Stomach (tissue), 9 donors: ENCODE results near the gene TRIM38. TPM values are rescaled to one million over a fixed set of nuclear protein-coding genes. Genes with fewer than 3 reads are reported as not detected.

Experiments used
- DNase-seq, 2 donors: peaks; one replicate each; pipeline versions ENCODE4 v3.0.0 to v3.0.0-alpha.2; 2013 to 2019
- H3K27ac ChIP-seq, 5 donors: fragments of 200-600 bp in 4 of 5; sonication (generic) in 4 of 5; one replicate each; pipeline ENCODE4 v1.5.1; 2013 to 2019; ENCODE audit warnings: mild to moderate bottlenecking in 1 of 5, moderate library complexity in 1 of 5
- H3K27me3 ChIP-seq, 3 donors: fragments of 200-600 bp; sonication (generic); one replicate each; pipeline ENCODE4 v1.5.1; 2017 to 2019; ENCODE audit warnings: mixed run types in 1 of 3
- H3K36me3 ChIP-seq, 4 donors: fragments of 200-600 bp; sonication (generic); 1 replicate in 3 of 4; 2 replicates in 1 of 4; pipeline ENCODE4 v1.5.1; 2016 to 2019
- H3K4me1 ChIP-seq, 4 donors: fragments of 200-600 bp; sonication (generic); one replicate each; pipeline ENCODE4 v1.5.1; 2016 to 2019
- H3K4me3 ChIP-seq, 4 donors: fragments of 200-600 bp; sonication (generic) in 3 of 4; one replicate each; pipeline ENCODE4 v1.5.1; 2016 to 2019; ENCODE audit warnings: mild to moderate bottlenecking in 1 of 4
- H3K9me3 ChIP-seq, 4 donors: fragments of 200-600 bp; sonication (generic); one replicate each; pipeline ENCODE4 v1.5.1; 2016 to 2019
- CTCF ChIP-seq, 7 experiments: fragments of 450-650 bp in 4 of 7; fragments of 200-600 bp in 3 of 7; sonication (generic) in 3 of 7; IDR thresholded peaks; one replicate each; pipeline ENCODE4 v1.5.1; 2016 to 2019; ENCODE audit warnings: antibody characterized with exemption in 7 of 7, control low read depth in 2 of 7, mild to moderate bottlenecking in 1 of 7
- EP300 ChIP-seq: sonication (generic); formaldehyde crosslinking; IDR thresholded peaks from one replicate; pipeline ENCODE4 v1.6.1; 2017; ENCODE audit warnings: antibody characterized with exemption
- POLR2A ChIP-seq, 4 donors: fragments of 450-650 bp; IDR thresholded peaks; one replicate each; pipeline ENCODE4 v1.6.1; 2016; ENCODE audit warnings: antibody characterized with exemption in 4 of 4, control low read depth in 2 of 4, mild to moderate bottlenecking in 1 of 4, moderate library complexity in 1 of 4
- POLR2AphosphoS5 ChIP-seq, 3 donors: sonication (generic); formaldehyde crosslinking; IDR thresholded peaks; one replicate each; pipeline ENCODE4 v1.6.1; 2016; ENCODE audit warnings: antibody characterized with exemption in 3 of 3
- WGBS, 5 donors: extraction: QIAGEN DNeasy Blood & Tissue Kit in 3 of 5; methylation state at CpG; one replicate each; pipeline versions ENCODE4 v1.1.5 to v1.1.7; 2013 to 2018; 5-methylcytosine and 5-hydroxymethylcytosine counted together
- intact Hi-C: fragments of 100-400 bp; cut with DNase I; formaldehyde crosslinking; loops from one replicate; pipeline ENCODE4 v1.15.1; 2023; ENCODE audit warnings: low total_unique reads
- polyA plus RNA-seq, 3 donors: library from polyadenylated mRNA; stranded (reverse); fragments of 200-250 nt; gene quantifications; one replicate each; pipeline ENCODE4 v1.2.3, GENCODE V29; 2013
- total RNA-seq, 5 donors: library from RNA; depleted of rRNA; stranded (reverse); fragments of >200 nt; gene quantifications; one replicate each; pipeline versions ENCODE4 v1.1.0 to v1.2.3, GENCODE V29; 2014 to 2016
- donor health status: healthy with polysubstance abuse.
- donor health status: Bipolar disorder and iron deficiency.
- donor health status: healthy.

The TRIM38 gene
- total and polyA plus RNA-seq, 8 donors = 3.7 to 11.3 (median 6.0) TPM

GRCh38 chr6:26031151-26031594 lies 68.6 kb downstream of the TRIM38 start:
- intact Hi-C loops = no loop called here
- H3K4me3 ChIP-seq = peak overlapping the region in 3 of 4 donors; percentile 51 to 59 (median 58)
- 27 to 32% (median 28%) methylated on average over 5 of the region's 5 CpGs for WGBS, 5 donors
- H3K27me3 ChIP-seq = no peaks in the 10 kb centered on the region
- H3K4me1 ChIP-seq = peaks cover 13 to 41% (median 33%) of the 10 kb centered on the region in 4 donors
- H3K9me3 ChIP-seq = no peaks in the 10 kb centered on the region
- peak overlapping the region in 4 of 5 donors; percentile 92 to 96 (median 94) for H3K27ac ChIP-seq
- H3K36me3 ChIP-seq = no peaks in the 10 kb centered on the region
- DNase-seq = no peak
- TF ChIP-seq POLR2A (IDR thresholded peaks at IDR 0.05) (no peak), POLR2AphosphoS5 (IDR thresholded peaks at IDR 0.05) (no peak), CTCF (IDR thresholded peaks at IDR 0.05) (no peak), EP300 (no peak)

GRCh38 chr6:26031595-26032339 lies 69.2 kb downstream of the TRIM38 start:
- Histone ChIP-seq H3K4me1 (peaks cover 13 to 37% (median 29%) of the 10 kb centered on the region in 4 donors), H3K4me3 (peak overlapping the region; percentile 51 to 59 (median 55)), H3K27ac (peak overlapping the region; percentile 43 to 96 (median 94)), H3K36me3 (no peaks in the 10 kb centered on the region), H3K9me3 (no peaks in the 10 kb centered on the region), H3K27me3 (no peaks in the 10 kb centered on the region)
- TF ChIP-seq POLR2AphosphoS5 (IDR thresholded peaks at IDR 0.05) (peak; percentile 24 to 67 (median 60)), POLR2A (IDR thresholded peaks at IDR 0.05) (peak in 1 of 4 donors; percentile 21), CTCF (IDR thresholded peaks at IDR 0.05) (peak in 1 of 7 experiments; percentile 11), EP300 (no peak)
- DNase-seq = peak; percentile 75 to 98
- 1 to 3% (median 2%) methylated on average over 40 to 44 of the region's 44 CpGs for WGBS, 5 donors
- intact Hi-C loops = no loop called here

GRCh38 chr6:26032340-26033084 lies 69.9 kb downstream of the TRIM38 start:
- no peaks in the 10 kb centered on the region for H3K36me3 ChIP-seq
- no peaks in the 10 kb centered on the region for H3K27me3 ChIP-seq
- H3K27ac ChIP-seq = peak overlapping the region; percentile 92 to 97 (median 94)
- no peaks in the 10 kb centered on the region for H3K9me3 ChIP-seq
- H3K4me3 ChIP-seq = peak overlapping the region; percentile 51 to 59 (median 55)
- peak in 1 of 2 donors; percentile 75 for DNase-seq
- no peak for TF ChIP-seq EP300
- TF ChIP-seq POLR2AphosphoS5 (IDR thresholded peaks at IDR 0.05) = no peak
- no peak for TF ChIP-seq CTCF (IDR thresholded peaks at IDR 0.05)
- TF ChIP-seq POLR2A (IDR thresholded peaks at IDR 0.05) = no peak
- WGBS, 5 donors = 0 to 1% (median 1%) methylated on average over 19 of the region's 19 CpGs
- H3K4me1 ChIP-seq = peaks cover 11 to 34% (median 28%) of the 10 kb centered on the region in 4 donors
- intact Hi-C loops = no loop called here
